Stimulated activated naive CD4-positive, alpha-beta T cell (primary cell): Measurements from ENCODE around the gene PHF23.
"Not testable (repeated sequence)": the region's sequence is repeated elsewhere in the genome, so short reads cannot be mapped to it uniquely, and the experiment has no call there.

Source experiments
- DNase-seq, 6 experiments: peaks; one replicate each; lab custom pipeline; 2025; lab: John Stamatoyannopoulos, UW

PHF23 gene

GRCh38 chr17:7258731-7259554 is 19.7 kb upstream of the PHF23 start:
- no peak for DNase-seq

DNA sequence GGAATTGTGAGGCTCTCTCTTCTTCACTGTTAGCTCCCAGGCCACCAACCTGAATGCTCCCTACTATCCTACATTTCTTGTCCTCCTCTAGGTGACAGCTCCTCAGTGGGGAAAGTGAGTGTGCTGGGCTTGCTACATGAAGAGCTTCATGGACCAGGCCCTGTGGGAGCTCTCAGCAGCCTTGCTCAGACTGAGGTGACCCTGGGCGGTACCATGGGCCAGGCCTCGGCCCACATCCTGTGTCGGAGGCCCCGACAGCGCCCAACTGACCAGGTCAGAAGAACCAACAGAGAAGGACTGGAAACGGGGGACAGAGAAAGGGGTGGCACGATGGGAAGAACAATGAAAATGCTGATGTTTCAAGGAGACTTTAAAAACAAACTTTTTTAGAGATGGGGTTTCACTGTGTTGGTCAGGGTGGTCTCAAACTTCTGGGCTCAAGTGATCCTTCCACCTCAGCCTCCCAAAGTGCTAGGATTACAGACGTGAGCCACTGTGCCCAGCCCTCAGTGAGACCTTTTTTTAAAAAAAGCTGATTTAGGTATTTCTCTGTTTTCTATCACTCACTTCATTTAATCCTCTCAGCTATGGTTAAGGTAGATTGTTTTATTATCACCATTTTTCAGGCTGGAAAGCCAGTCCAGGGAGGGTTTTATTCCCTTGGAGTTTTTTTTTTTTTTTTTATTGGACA is 17.7 kb upstream of the PHF23 start:
- no peak for DNase-seq

- no peak for DNase-seq
These were observed 15.3 kb upstream of the PHF23 start for GRCh38 chr17:7254511-7254910.

- DNase-seq = no peak
These were observed 13.8 kb upstream of the PHF23 start for GRCh38 chr17:7253082-7253481.

DNA sequence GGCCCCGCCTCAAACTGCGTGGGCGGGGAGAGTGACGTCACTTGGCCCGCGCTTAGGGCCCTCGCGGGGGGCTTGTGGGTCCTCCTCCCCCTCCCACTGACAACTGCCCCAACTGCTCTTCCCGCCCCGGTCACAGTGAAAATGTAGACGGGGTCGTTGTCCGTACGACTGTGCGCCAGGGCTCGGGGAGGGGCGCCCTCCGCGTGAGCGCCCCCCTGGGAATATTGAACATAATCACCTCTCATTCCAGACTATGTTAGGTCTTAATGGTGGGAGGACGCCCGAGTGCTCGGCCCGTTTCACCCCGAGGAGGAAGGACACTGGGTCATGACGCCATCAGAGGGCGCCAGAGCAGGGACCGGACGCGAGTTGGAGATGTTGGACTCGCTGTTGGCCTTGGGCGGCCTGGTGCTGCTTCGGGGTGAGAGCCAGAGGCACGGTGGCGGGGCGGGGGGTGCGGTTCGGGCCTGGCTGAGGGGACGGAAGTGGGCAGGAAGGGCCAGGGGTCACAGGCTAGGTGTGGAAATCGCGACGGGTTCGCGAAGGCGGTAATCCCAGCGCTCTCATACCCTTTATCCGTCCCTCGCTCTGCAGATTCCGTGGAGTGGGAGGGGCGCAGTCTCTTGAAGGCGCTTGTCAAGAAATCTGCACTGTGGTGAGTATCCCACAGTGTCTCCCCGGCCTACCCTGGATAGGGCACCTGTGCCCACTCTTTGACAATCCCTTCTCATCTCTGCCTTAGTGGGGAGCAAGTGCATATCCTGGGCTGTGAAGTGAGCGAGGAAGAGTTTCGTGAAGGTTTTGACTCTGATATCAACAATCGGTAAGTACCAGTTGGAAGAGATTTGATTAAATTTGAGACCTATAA is 13.2 kb upstream of the PHF23 start, which contains the start of gene ELP5:
Gene ELP5, plus strand, starts transcription at position 40 of the 868 bp plus-strand sequence. Its CDS starts 336 bp downstream, at position 376.
- DNase-seq = peak; percentile 74 to 95 (median 86)

DNA sequence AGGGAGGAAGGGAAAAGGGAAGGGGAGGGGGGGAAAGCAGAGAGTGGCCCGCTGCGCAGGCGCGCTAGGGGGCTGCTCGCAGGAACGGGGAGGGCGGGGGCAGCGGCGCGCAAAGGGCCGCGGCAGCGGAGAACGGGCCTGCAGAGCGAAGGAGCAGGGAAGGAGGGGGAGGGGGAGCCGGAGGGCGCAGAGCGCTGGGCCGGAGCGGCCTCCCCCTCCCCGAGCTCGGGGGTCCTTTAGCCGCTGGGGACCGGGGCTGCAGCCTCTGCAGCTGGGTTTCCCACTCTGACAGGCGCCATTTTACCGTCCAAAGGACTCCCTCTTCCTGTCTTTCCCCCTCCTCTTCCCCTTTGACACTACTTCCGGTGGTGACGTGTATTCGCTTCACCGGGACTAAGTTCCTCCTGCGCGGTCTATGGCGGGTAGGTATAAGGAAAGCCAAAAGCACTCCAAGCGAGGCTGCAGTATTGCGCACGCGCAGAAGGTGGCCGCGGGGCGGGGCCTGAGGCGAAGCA is 12.5 kb upstream of the PHF23 start, which contains the start of gene CTDNEP1:
Gene CTDNEP1, minus strand, starts transcription at position 74 of the 515 bp plus-strand sequence. CDS start 438 bp downstream, outside the sequence.
- DNase-seq = peak; percentile 95 to 99 (median 98)

DNA sequence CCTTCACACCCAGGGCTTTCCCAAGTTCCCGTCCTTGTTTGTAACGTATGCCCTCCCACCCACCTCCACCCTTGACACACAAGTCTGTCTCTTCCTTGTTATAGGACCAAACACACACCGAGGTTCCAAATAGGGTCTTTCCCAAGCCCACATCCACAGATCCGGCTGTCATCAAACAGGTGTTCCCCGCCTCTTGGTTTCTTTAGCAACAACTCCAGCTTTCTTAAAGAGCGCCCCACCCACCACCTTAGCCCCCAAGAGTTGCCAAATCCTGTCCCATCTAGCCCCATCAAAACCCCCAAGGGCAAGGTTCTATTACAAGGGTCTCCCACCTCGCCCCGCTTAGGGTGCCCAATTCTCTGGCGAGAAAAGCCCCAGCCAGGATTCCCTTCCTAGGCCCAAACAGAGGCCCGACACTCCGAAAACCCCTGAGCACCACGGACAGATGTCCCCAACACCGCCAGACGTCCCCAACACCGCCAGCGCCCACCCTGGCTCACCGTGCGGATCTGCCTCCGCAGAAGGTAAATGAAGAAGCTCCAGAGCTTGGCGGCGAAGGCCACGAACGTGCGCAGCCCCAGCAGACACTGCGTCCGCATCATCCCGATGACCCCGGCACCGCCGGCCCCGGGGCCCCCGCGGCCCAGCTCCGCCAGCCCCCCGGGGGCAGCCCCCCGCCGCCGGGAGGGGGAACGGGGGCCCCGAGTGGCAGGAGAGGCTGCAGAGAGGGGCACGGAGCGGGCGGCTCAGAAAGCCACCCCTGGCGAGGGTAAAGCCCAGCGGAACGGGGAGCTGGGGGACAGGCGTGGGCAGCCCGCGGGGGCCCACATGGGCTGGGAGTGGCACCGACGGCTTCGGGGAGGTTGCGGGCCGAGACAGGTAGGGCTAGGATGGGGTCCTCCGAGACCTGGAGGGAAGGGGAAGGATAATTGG is 11.7 kb upstream of the PHF23 start:
- peak in 3 of 6 experiments; percentile 7 to 27 (median 14) for DNase-seq

- DNase-seq = no peak
These were observed 10.6 kb upstream of the PHF23 start for GRCh38 chr17:7249830-7250229.

DNA sequence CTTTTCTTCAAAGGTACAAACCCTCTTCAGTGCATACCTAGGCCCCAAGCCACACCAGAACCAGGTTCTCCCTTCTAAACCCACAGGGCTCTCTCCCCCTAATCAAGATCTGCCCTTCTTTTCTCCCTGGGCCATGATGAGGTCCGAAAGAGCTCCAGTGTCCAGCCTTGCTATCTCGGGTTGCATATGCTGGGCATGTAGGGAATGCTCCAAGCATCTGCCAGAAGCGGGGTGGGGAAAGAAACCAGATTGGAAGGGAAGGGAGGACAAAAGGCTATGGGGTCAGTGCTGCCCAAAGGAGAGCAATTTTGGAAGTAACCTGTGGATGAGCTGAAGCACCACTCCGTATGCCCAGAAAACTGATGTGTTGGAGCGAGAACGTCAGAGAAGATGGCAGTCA is 10.0 kb upstream of the PHF23 start:
- no peak for DNase-seq

GRCh38 chr17:7248796-7249195 is 9.5 kb upstream of the PHF23 start:
- DNase-seq = no peak

GRCh38 chr17:7246779-7247178 is 7.5 kb upstream of the PHF23 start:
- DNase-seq = no peak

GRCh38 chr17:7243838-7244237 is 4.6 kb upstream of the PHF23 start:
- DNase-seq = not testable (repeated sequence)

DNA sequence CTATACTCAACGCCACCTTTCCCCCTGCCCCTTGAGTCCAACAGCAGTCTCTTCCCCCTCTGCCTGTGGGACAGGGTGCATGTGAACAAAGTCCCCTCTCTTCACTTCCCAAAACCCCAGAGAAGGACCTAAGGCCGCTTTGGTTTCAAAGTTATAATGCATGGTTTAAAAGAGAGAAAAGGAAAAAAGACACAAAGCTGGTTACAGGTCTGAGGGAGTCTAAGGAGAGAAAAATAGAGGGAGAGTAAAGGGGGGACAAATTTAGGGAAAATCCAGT is 4.1 kb upstream of the PHF23 start:
- DNase-seq = no peak

- DNase-seq = peak; percentile 91 to 100 (median 94)
These were observed 3.6 kb upstream of the PHF23 start for GRCh38 chr17:7242717-7243452.

DNA sequence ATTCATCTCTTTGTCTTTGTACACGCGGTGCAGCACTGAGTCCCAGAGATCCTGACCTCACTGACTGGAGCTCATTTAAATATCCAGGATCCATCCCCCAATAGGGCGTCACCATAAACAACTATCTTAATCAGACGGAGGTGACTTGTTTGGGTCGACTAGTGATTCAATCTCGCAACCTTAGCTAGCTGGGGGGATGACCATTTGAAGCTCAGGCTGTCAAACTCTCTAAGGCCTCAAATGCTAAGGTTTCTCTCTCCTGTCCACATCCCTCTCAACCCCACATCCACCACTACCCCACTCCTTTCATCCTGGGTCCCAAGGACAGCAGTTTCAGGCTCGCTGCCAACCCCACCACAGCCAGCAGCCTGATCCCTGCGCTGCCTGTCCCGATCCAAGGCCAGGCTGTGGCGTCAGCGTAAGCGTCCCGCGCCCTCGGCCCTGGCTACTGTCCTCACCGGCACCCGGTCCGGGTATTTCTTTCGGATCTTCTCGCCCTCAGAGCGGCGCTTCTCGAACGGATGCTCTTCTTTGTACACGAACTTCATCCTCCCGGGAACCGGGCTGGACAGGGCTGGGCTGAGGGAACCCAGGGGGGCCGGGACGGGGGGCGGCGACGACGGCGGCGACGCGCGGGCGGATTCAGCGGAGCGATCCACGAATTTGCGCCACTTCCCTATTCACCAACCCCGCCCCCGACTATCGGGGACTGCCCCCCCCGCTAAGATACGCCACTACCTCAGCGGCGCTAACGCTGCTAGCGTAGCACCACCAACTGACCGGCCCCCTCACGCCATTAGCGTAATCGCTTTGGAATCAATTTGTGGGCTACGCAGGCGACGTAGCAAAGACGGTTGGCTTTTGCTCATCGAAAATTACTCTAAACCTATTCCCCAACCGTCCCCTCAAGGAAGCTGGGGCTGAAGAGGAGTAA is 2.8 kb upstream of the PHF23 start, which contains the start of gene GABARAP:
Gene GABARAP, minus strand, starts transcription at position 667 of the 934 bp plus-strand sequence. Its CDS starts 119 bp downstream, at position 548.
- DNase-seq = peak; percentile 86 to 99 (median 90)

DNA sequence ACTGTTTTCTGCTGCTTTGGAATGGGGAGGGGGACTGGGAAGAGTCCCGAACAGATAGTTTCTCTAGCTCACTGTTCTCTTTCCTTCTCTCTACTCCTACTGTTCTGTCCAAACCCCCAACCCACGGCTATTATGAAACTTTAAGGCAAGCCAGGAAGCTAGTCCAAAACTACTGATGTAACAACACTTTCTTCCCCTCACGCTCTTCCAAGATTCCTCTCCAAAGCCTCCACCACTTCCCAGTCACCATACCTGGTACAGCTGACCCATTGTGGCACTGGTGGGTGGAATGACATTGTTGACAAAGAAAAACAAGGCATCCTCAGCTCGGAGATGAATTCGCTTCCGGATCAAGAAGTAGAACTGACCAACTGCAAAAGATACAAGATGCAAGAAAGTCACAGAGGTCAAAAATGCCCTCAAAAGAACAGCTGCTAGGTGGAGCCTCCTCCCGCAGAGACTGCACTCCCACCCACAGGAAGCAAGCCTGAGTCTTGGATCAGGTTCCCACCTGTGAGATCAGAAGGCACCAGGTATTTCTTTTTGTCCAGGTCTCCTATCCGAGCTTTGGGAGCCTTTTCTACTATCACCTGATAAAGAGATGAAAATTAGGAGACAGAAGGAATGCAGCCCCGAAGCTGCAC is 2.0 kb upstream of the PHF23 start:
- DNase-seq = no peak

- no peak for DNase-seq
These were observed 1.1 kb upstream of the PHF23 start for GRCh38 chr17:7240375-7240774.

GRCh38 chr17:7238420-7239090 is 702 bp downstream of the PHF23 start:
- peak; percentile 24 to 67 (median 50) for DNase-seq
